ENCODE results near the gene NME7.

The NME7 gene

DNA sequence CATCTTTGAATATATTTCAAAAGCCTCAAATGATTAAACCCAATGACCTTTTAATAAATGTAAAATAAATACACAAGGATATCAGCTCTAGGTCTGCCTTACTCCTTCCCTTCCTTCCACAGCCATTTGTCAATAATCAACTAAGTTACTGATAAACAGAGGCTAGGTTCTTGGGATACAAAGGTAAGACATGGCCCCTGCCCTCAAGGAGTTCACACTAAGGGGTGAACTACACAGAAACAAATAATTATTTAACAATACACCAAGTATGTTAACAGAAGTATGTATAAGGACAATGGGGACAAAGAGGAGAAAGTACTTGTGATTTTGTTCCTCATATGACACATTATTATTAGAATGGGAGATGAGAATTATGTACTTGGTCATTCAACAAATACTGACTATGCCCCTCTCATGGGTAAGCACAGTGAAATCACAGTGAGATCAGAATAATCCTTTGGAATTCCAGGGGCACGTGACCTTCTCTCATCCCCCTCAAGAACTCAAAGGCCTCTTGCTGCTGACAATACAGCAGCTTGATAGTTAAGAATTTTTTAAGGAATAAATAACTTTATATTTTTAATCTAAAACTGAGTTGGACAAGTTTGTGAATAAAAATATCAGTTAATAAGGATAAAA is 220.9 kb downstream of the NME7 start:
- H3K4me3 ChIP-seq (ENCODE audit: low read depth, low read length) = no peak overlapping the region
- DNase-seq = no peak
- TF ChIP-seq, protein P1, sequence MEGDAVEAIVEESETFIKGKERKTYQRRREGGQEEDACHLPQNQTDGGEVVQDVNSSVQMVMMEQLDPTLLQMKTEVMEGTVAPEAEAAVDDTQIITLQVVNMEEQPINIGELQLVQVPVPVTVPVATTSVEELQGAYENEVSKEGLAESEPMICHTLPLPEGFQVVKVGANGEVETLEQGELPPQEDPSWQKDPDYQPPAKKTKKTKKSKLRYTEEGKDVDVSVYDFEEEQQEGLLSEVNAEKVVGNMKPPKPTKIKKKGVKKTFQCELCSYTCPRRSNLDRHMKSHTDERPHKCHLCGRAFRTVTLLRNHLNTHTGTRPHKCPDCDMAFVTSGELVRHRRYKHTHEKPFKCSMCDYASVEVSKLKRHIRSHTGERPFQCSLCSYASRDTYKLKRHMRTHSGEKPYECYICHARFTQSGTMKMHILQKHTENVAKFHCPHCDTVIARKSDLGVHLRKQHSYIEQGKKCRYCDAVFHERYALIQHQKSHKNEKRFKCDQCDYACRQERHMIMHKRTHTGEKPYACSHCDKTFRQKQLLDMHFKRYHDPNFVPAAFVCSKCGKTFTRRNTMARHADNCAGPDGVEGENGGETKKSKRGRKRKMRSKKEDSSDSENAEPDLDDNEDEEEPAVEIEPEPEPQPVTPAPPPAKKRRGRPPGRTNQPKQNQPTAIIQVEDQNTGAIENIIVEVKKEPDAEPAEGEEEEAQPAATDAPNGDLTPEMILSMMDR (IDR thresholded peaks at IDR 0.05; ENCODE audit: low read depth, low read length) = no peak

DNA sequence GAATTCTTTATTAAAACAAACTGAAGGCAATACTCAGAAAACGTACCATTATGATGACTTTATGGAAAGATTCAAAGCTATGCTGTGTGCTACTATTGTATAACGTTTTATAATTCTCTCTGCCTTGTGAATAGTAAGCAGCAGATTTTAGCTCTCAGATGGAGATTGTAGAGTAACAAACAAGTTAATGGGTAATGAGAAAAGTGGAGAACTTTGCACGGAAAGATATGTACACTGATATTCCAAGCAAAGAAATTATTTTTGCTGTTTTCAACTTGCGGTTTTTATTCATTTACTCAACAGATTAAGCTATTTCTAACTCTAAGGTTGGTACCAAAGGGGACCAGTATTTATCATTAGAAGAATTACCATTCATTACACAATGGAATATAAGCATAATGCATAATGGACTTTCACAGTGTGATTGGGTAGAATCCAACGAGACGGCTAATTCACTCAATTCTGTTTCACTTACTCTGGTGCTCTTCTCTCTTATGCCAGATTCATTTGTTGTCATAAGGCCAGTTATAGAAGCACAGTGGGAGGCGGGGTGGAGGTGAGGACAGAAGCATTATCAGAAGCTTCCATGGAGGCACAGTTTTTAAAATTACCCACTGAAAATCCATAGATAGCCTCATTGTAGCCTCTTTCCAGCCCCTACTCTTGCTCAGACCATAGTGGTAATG is 222.5 kb downstream of the NME7 start:
- Histone ChIP-seq H3K9me3 (ENCODE audit: severe bottlenecking) (no peaks in the 10 kb centered on the region), H3K36me3 (no peaks in the 10 kb centered on the region), H3K27ac (no peak overlapping the region), H3K4me3 (ENCODE audit: low read depth, low read length) (no peak overlapping the region), H3K27me3 (ENCODE audit: insufficient read depth, low read depth, severe bottlenecking) (no peaks in the 10 kb centered on the region)
- no peak for DNase-seq
- TF ChIP-seq, protein P1 (IDR thresholded peaks at IDR 0.05; ENCODE audit: low read depth, low read length) = no peak

More for the DNA sequence above, 220.9 kb downstream of the NME7 start:
- Histone ChIP-seq H3K36me3 (no peaks in the 10 kb centered on the region), H3K27ac (no peak overlapping the region), H3K9me3 (ENCODE audit: severe bottlenecking) (no peaks in the 10 kb centered on the region), H3K27me3 (ENCODE audit: insufficient read depth, low read depth, severe bottlenecking) (no peaks in the 10 kb centered on the region)

DNA sequence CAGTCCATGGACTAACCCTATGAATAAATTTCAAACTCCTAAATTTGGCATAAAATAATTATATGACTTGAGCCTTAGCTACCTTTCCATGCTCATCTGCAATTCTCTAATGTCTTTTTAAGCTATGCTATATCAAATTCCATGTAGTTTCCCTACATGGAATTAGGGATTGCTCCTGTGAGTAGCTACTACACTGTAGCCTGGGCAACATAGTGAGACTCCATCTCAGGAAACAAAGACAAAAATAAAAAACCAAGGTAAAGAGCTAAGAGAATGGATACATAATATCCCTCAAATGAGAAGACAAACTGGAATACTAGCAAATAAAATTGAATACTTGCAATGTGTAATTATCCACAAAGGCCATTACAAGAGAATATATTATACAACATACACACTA is 223.6 kb downstream of the NME7 start:
- no peak overlapping the region for H3K4me3 ChIP-seq (ENCODE audit: low read depth, low read length)
- TF ChIP-seq, protein P1 (IDR thresholded peaks at IDR 0.05; ENCODE audit: low read depth, low read length) = no peak
- no peaks in the 10 kb centered on the region for H3K9me3 ChIP-seq (ENCODE audit: severe bottlenecking)
- no peak overlapping the region for H3K27ac ChIP-seq
- no peak for DNase-seq
- no peaks in the 10 kb centered on the region for H3K36me3 ChIP-seq
- H3K27me3 ChIP-seq (ENCODE audit: insufficient read depth, low read depth, severe bottlenecking) = no peaks in the 10 kb centered on the region

DNA sequence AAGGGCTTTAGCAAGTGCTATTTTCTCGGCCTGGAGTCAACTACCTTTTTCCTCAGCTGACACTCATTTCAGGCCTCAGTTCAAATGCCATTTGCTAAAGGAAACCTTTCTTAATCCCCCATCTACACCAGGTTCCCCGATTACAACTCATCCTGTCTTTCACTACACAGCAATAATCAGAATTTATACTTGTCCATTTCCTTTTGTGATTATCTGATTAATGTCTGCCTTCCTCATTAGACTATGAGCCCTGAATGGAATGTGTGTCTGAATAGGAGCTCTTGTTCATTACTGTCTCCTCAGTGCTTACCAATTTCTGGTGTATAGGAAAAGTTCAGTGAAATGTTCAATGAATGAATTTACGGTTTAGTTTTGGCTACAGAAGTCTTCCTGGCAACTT is 224.3 kb downstream of the NME7 start:
- H3K4me3 ChIP-seq (ENCODE audit: low read depth, low read length) = no peak overlapping the region
- DNase-seq = no peak
- no peak overlapping the region for H3K27ac ChIP-seq
- H3K36me3 ChIP-seq = no peaks in the 10 kb centered on the region
- H3K9me3 ChIP-seq (ENCODE audit: severe bottlenecking) = no peaks in the 10 kb centered on the region
- TF ChIP-seq, protein P1 (IDR thresholded peaks at IDR 0.05; ENCODE audit: low read depth, low read length) = no peak
- no peaks in the 10 kb centered on the region for H3K27me3 ChIP-seq (ENCODE audit: insufficient read depth, low read depth, severe bottlenecking)

DNA sequence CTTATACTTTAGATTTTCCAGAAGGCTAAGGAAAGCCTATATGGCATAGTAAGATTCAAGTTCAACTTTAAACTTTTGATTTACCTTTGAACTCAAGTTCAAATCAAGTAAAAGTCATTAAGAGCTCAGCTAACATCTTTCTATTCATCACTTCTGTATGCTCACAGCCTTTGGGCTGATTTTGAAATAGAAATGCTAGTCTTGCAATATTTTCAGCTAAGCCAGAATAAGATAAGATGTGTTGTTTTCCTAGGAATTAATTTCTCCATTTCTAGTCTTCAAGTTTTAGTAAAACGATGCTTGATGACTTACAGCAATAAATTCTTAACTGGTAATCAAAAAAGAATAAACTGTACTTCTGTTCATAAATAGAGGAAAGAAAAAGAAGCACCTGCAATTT is 225.5 kb downstream of the NME7 start:
- Histone ChIP-seq H3K36me3 (no peaks in the 10 kb centered on the region), H3K27me3 (ENCODE audit: insufficient read depth, low read depth, severe bottlenecking) (no peaks in the 10 kb centered on the region), H3K9me3 (ENCODE audit: severe bottlenecking) (no peaks in the 10 kb centered on the region), H3K27ac (no peak overlapping the region), H3K4me3 (ENCODE audit: low read depth, low read length) (no peak overlapping the region)
- no peak for DNase-seq
- TF ChIP-seq, protein P1 (IDR thresholded peaks at IDR 0.05; ENCODE audit: low read depth, low read length) = no peak
